OCI-LY1 (cell line): ENCODE data around the gene PTPRN2.

Source experiments
- EZH2 ChIP-seq: fragments of 200-600 bp; sonication (generic), shearing (Covaris generic); IDR thresholded peaks from 2 replicates; pipeline ENCODE4 v1.8.0; 2017; ENCODE audit warnings: borderline replicate concordance, mixed run types, mild to moderate bottlenecking, antibody characterized with exemption, low read length, moderate library complexity, mixed read lengths
- TF ChIP-seq, protein P1 (sequence below): fragments of 200-600 bp; sonication (generic), shearing (Covaris generic); IDR thresholded peaks from 2 replicates; pipeline ENCODE4 v1.5.1; 2017; ENCODE audit warnings: mild to moderate bottlenecking, antibody characterized with exemption, low read length, moderate library complexity, mixed read lengths

DNA sequence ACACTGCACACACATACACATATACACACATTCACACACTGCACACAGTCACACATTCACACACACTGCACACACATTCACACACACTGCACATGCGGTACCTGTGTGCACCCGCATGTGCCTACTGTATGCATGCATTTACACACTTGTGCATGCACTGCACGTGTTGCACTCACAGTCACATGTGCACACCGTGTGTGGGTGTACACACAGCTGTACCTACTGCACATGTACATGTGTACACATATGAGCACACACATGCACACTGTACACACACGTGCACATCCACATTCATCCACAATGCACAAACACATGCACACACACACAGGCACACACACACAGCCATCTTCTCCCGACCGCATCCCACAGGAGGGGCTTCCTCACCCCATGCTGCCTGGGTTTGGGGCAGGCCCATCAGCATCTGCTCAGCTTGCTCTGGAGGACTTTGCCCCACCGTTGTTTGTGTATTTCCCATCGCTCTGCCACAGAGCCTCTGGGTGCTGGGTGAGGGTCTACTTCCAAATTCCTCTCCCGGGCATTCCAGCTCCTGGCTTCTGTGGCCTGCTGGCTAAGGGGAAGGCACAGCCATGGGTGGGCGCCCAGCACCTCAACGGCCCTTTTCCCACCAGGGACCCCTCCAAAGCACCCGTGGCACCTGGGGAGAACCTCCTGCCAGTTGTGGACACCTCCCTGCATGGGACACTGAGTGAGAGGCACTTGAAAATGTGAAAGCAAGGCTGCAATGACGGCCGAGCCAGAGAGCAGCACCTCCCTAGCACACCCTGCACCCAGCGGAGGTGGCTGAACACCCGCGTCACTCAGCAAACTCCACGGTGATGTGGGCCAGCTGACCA lies 324.3 kb downstream of the PTPRN2 start:
- no peak for TF ChIP-seq EZH2
- TF ChIP-seq, protein P1, sequence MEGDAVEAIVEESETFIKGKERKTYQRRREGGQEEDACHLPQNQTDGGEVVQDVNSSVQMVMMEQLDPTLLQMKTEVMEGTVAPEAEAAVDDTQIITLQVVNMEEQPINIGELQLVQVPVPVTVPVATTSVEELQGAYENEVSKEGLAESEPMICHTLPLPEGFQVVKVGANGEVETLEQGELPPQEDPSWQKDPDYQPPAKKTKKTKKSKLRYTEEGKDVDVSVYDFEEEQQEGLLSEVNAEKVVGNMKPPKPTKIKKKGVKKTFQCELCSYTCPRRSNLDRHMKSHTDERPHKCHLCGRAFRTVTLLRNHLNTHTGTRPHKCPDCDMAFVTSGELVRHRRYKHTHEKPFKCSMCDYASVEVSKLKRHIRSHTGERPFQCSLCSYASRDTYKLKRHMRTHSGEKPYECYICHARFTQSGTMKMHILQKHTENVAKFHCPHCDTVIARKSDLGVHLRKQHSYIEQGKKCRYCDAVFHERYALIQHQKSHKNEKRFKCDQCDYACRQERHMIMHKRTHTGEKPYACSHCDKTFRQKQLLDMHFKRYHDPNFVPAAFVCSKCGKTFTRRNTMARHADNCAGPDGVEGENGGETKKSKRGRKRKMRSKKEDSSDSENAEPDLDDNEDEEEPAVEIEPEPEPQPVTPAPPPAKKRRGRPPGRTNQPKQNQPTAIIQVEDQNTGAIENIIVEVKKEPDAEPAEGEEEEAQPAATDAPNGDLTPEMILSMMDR = no peak
